H9 (cell line): ENCODE results near the gene METRNL. TPM values are rescaled to one million over a fixed set of nuclear protein-coding genes. Genes with fewer than 3 reads are reported as not detected.
A peak's percentile ranks its signal among the peaks of the same experiment; 100 is the strongest.

Experiments
- DNase-seq: peaks from one replicate; pipeline ENCODE4 v3.0.0-alpha.2; 2017
- H2AFZ ChIP-seq: one replicate; pipeline ENCODE4 v1.6.1; 2013; ENCODE audit warnings: mild to moderate bottlenecking, low read length, control low read depth, moderate library complexity
- H2AK5ac ChIP-seq: 2 replicates; pipeline ENCODE4 v1.6.1; 2013; ENCODE audit warnings: low read length, control low read depth, mixed read lengths; ENCODE audit not compliant: insufficient read length
- H2BK120ac ChIP-seq: one replicate; pipeline ENCODE4 v1.6.1; 2013; ENCODE audit warnings: low read depth, mild to moderate bottlenecking, low read length, control low read depth, inconsistent platforms; ENCODE audit not compliant: poor library complexity, severe bottlenecking
- H2BK12ac ChIP-seq: 2 replicates; pipeline ENCODE4 v1.6.1; 2013; ENCODE audit warnings: low read length, control low read depth, mixed read lengths, low read depth; ENCODE audit not compliant: insufficient read length
- H2BK15ac ChIP-seq: 2 replicates; pipeline ENCODE4 v1.6.1; 2013; ENCODE audit warnings: low read depth, low read length, control low read depth
- H2BK20ac ChIP-seq: one replicate; pipeline ENCODE4 v1.6.1; 2013; ENCODE audit warnings: low read depth, mild to moderate bottlenecking, low read length, control low read depth, inconsistent platforms; ENCODE audit not compliant: poor library complexity, severe bottlenecking
- H2BK5ac ChIP-seq: 2 replicates; pipeline ENCODE4 v1.6.1; 2013; ENCODE audit warnings: low read length, control low read depth, mixed read lengths; ENCODE audit not compliant: insufficient read length
- H3K14ac ChIP-seq: 2 replicates; pipeline ENCODE4 v1.6.1; 2013; ENCODE audit warnings: low read length, control low read depth; ENCODE audit not compliant: insufficient read depth
- H3K18ac ChIP-seq: 2 replicates; pipeline ENCODE4 v1.6.1; 2013; ENCODE audit warnings: low read depth, mild to moderate bottlenecking, mixed read lengths, low read length, control low read depth; ENCODE audit not compliant: insufficient read length
- H3K23ac ChIP-seq: 2 replicates; pipeline ENCODE4 v1.6.1; 2013; ENCODE audit warnings: low read length, control low read depth, mixed read lengths, low read depth; ENCODE audit not compliant: insufficient read length
- H3K23me2 ChIP-seq: 2 replicates; pipeline ENCODE4 v1.6.1; 2013; ENCODE audit warnings: low read depth, mild to moderate bottlenecking, mixed read lengths, low read length, control low read depth; ENCODE audit not compliant: insufficient read length, poor library complexity, severe bottlenecking
- H3K27ac ChIP-seq: 2 replicates; pipeline ENCODE4 v1.5.1; 2013; ENCODE audit warnings: low read length, control low read depth, mixed read lengths, low read depth; ENCODE audit not compliant: insufficient read length
- H3K27me3 ChIP-seq: 2 replicates; pipeline ENCODE4 v1.6.1; 2013; ENCODE audit warnings: low read length, control low read depth, inconsistent platforms; ENCODE audit not compliant: insufficient read depth
- H3K4ac ChIP-seq: 2 replicates; pipeline ENCODE4 v1.6.1; 2013; ENCODE audit warnings: low read depth, mild to moderate bottlenecking, control low read depth, inconsistent platforms, low read length, moderate library complexity
- H3K4me1 ChIP-seq: 2 replicates; pipeline ENCODE4 v1.6.1; 2013; ENCODE audit warnings: low read length, control low read depth, inconsistent platforms; ENCODE audit not compliant: insufficient read depth
- H3K4me2 ChIP-seq: 2 replicates; pipeline ENCODE4 v1.6.1; 2013; ENCODE audit warnings: low read length, control low read depth, mixed read lengths; ENCODE audit not compliant: insufficient read length, insufficient read depth
- H3K56ac ChIP-seq: 2 replicates; pipeline ENCODE4 v1.6.1; 2013; ENCODE audit warnings: low read depth, mild to moderate bottlenecking, mixed read lengths, low read length, control low read depth; ENCODE audit not compliant: insufficient read length
- H3K79me1 ChIP-seq: 2 replicates; pipeline ENCODE4 v1.6.1; 2013; ENCODE audit warnings: low read depth, mild to moderate bottlenecking, moderate library complexity, low read length, control low read depth, inconsistent platforms; ENCODE audit not compliant: insufficient read depth, poor library complexity, severe bottlenecking
- H3K79me2 ChIP-seq: 2 replicates; pipeline ENCODE4 v1.6.1; 2013; ENCODE audit warnings: low read length, control low read depth, inconsistent platforms; ENCODE audit not compliant: insufficient read depth
- H3K9ac ChIP-seq: 2 replicates; pipeline ENCODE4 v1.6.1; 2013; ENCODE audit warnings: low read length, control low read depth, mixed read lengths; ENCODE audit not compliant: insufficient read length; ENCODE audit errors: extremely low read depth
- H3K9me3 ChIP-seq: one replicate; pipeline ENCODE4 v1.6.1; 2013; ENCODE audit warnings: low read depth, low read length, inconsistent platforms; ENCODE audit not compliant: control insufficient read depth
- H3T11ph ChIP-seq: one replicate; pipeline ENCODE4 v1.6.1; 2013; ENCODE audit warnings: mild to moderate bottlenecking, low read length, control low read depth, inconsistent platforms
- H4K20me1 ChIP-seq: one replicate; pipeline ENCODE4 v1.6.1; 2013; ENCODE audit not compliant: control insufficient read depth, insufficient read length, insufficient read depth
- H4K5ac ChIP-seq: 2 replicates; pipeline ENCODE4 v1.6.1; 2013; ENCODE audit warnings: low read depth, mild to moderate bottlenecking, mixed read lengths, low read length, control low read depth; ENCODE audit not compliant: insufficient read length
- H4K8ac ChIP-seq: replicated peaks from 2 replicates; pipeline ENCODE4 v1.6.1; 2013; ENCODE audit warnings: low read length, control low read depth, mixed read lengths, low read depth; ENCODE audit not compliant: insufficient read length
- H4K91ac ChIP-seq: 2 replicates; pipeline ENCODE4 v1.6.1; 2013; ENCODE audit warnings: low read depth, mild to moderate bottlenecking, moderate library complexity, mixed read lengths, low read length, control low read depth; ENCODE audit not compliant: insufficient read length
- H3K27ac Mint-ChIP-seq, 3 experiments: 2 replicates in 2 of 3; 3 replicates in 1 of 3; pipeline ENCODE4 v1.8.0; 2020 to 2021; ENCODE audit warnings: mixed read lengths in 3 of 3, mild to moderate bottlenecking in 1 of 3, moderate library complexity in 1 of 3
- H3K27me3 Mint-ChIP-seq: 2 replicates; pipeline ENCODE4 v1.8.0; 2021; ENCODE audit warnings: low read depth, mild to moderate bottlenecking, moderate library complexity, mixed read lengths
- H3K36me3 Mint-ChIP-seq, 3 experiments: 2 replicates in 2 of 3; 3 replicates in 1 of 3; pipeline ENCODE4 v1.8.0; 2020 to 2021; ENCODE audit warnings: low read depth in 3 of 3, mixed read lengths in 3 of 3; ENCODE audit not compliant: insufficient read depth in 1 of 3
- H3K4me1 Mint-ChIP-seq, 2 experiments: 2 replicates each; pipeline ENCODE4 v1.8.0; 2020; ENCODE audit warnings: mixed read lengths in 2 of 2
- H3K4me3 Mint-ChIP-seq, 2 experiments: 2 replicates in 1 of 2; 3 replicates in 1 of 2; pipeline ENCODE4 v1.8.0; 2020 to 2021; ENCODE audit warnings: mild to moderate bottlenecking in 2 of 2, mixed read lengths in 2 of 2, moderate library complexity in 1 of 2
- H3K9me3 Mint-ChIP-seq, 2 experiments: 2 replicates in 1 of 2; 3 replicates in 1 of 2; pipeline ENCODE4 v1.8.0; 2020; ENCODE audit warnings: mild to moderate bottlenecking in 2 of 2, mixed read lengths in 2 of 2, moderate library complexity in 1 of 2
- WGBS: extraction: QIAGEN DNeasy Blood & Tissue Kit; methylation state at CpG from one replicate; pipeline ENCODE4 v1.1.7; 2013; ENCODE audit warnings: missing lambda C conversion rate, low lambda C conversion rate, mixed read lengths; ENCODE audit not compliant: insufficient read length; ENCODE audit errors: extremely low coverage; 5-methylcytosine and 5-hydroxymethylcytosine counted together
- total RNA-seq: library from RNA; stranded (reverse); gene quantifications from 2 replicates; pipeline ENCODE4 v1.2.1, GENCODE V29; 2021
- TF ChIP-seq, protein P1 (sequence below): fragments of 200-600 bp; sonication (generic); conservative IDR thresholded peaks from 3 replicates; pipeline ENCODE4 v1.8.0; 2021; ENCODE audit warnings: antibody characterized with exemption, mild to moderate bottlenecking

Gene METRNL
- total RNA-seq, 1 experiment from 2014 or later, result 21.4 TPM

DNA sequence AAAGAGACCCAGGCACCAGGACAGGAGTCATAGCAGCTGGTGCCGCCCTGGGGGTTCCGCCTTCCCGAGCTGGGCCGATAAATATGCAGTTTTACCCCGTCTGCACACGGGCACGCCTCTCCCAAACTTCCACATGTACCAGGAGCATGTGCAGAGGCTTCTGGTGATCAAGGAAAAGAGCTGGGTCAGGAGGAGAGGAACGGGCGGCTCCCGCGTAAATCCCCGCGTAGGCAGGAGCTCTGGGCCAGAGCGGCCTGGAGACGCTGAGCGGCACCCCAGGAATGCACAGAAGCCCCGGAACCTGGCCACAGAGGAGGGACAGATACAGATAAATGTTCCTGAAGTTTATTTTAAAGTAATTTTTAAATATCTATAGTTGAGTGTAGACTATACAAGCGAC is 46.6 kb upstream of the METRNL start:
- Histone ChIP-seq H3K9me3 (peaks cover 6% of the 10 kb centered on the region), H2BK15ac (no peak overlapping the region), H4K91ac (no peak overlapping the region), H3T11ph (no peak overlapping the region), H3K14ac (no peak overlapping the region), H3K18ac (no peak overlapping the region), H3K4ac (no peak overlapping the region), H3K23me2 (no peaks in the 10 kb centered on the region), H2BK120ac (no peak overlapping the region), H2BK12ac (no peak overlapping the region), H3K79me1 (no peaks in the 10 kb centered on the region), H2BK5ac (no peak overlapping the region), H3K9ac (no peak overlapping the region), H2BK20ac (no peak overlapping the region), H3K23ac (no peak overlapping the region), H3K4me2 (no peak overlapping the region), H3K56ac (no peak overlapping the region), H3K27me3 (no peaks in the 10 kb centered on the region), H2AFZ (no peak overlapping the region), H2AK5ac (no peak overlapping the region), H4K8ac (no peak overlapping the region), H3K79me2 (no peaks in the 10 kb centered on the region), H4K5ac (no peak overlapping the region), H3K27ac (no peak overlapping the region), H3K4me1 (no peaks in the 10 kb centered on the region), H4K20me1 (no peaks in the 10 kb centered on the region)
- Mint-ChIP-seq H3K36me3 (peaks cover 34 to 61% (median 49%) of the 10 kb centered on the region in 3 experiments), H3K27me3 (no peaks in the 10 kb centered on the region; the same call in 1 of the 2 replicates), H3K27ac (peak overlapping the region in 1 of 3 experiments; percentile 7; a peak in 1 of 7 replicates), H3K4me1 (peaks cover 6 to 7% of the 10 kb centered on the region in 2 experiments), H3K9me3 (peaks cover 9 to 12% of the 10 kb centered on the region in 2 experiments; a peak in 3 of 5 replicates), H3K4me3 (no peak overlapping the region)
- TF ChIP-seq, protein P1, sequence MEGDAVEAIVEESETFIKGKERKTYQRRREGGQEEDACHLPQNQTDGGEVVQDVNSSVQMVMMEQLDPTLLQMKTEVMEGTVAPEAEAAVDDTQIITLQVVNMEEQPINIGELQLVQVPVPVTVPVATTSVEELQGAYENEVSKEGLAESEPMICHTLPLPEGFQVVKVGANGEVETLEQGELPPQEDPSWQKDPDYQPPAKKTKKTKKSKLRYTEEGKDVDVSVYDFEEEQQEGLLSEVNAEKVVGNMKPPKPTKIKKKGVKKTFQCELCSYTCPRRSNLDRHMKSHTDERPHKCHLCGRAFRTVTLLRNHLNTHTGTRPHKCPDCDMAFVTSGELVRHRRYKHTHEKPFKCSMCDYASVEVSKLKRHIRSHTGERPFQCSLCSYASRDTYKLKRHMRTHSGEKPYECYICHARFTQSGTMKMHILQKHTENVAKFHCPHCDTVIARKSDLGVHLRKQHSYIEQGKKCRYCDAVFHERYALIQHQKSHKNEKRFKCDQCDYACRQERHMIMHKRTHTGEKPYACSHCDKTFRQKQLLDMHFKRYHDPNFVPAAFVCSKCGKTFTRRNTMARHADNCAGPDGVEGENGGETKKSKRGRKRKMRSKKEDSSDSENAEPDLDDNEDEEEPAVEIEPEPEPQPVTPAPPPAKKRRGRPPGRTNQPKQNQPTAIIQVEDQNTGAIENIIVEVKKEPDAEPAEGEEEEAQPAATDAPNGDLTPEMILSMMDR, result no peak
- no peak for DNase-seq
- WGBS, result no CpG with 5 or more reads among the region's 18 CpGs
